ENCODE measurements around the gene PTPRK. TPM values are rescaled to one million over a fixed set of nuclear protein-coding genes. Genes with fewer than 3 reads are reported as not detected.

The PTPRK gene
- total RNA-seq, 1 donor from 2014 or later: 46.3 TPM

GRCh38 chr6:128127650-128128049, 392.7 kb downstream of the PTPRK start:
- no peak for DNase-seq

DNA sequence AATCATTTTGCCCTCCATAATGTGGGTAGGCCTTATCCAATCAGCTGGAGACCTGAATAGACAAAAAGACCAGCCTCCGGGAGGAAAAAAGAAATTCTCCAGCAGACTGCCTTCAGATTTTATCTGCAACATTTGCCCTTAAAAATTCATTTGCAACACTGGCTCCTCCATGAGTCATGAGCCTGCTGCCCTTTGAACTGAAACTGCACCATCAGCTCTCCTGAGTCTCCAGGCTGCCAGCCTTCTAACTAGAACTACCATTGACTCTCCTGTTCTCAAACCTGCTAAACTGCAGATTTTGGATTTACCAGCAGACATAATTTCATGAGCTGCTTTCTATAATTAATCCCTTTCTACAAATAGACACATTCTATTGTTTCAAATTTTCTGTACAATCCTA, 395.7 kb downstream of the PTPRK start:
- DNase-seq: no peak

DNA sequence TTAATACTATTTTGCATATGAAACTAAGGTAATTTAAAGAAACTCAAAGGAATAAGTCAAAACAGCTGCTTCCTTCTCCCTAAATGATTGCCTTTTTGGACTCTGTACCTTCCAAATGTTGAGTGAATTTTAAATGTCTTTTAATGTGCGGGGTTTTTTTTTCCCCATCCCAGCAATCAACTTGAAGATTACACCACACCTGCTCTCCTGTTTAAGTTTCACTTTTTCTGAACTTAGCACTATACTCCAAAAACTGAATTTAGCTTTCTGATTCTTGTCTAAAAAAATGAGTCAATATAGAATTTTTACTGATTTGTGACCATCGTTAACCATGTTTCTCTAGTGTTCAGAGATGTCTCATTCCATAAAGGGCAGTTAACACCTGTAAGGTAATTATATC, 398.8 kb downstream of the PTPRK start:
- DNase-seq: no peak

DNA sequence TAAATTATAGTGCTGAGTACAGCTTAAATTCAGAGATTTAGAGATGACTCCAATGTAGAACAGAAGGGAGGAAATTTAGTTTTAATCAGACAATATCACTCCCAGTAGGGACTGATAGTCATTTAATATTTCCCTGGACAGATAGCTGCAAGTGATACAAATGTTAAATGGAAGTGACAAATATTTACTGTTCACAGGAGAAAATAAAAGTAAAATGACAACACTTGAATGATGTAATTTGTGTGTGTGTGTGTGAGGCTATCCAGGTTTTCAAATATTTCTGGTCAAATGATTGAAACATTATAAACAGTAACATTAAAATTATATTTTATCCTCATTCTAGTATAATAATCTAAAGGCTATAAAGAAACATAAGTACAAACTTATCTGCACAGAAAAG, 399.2 kb downstream of the PTPRK start:
- no peak for DNase-seq

DNA sequence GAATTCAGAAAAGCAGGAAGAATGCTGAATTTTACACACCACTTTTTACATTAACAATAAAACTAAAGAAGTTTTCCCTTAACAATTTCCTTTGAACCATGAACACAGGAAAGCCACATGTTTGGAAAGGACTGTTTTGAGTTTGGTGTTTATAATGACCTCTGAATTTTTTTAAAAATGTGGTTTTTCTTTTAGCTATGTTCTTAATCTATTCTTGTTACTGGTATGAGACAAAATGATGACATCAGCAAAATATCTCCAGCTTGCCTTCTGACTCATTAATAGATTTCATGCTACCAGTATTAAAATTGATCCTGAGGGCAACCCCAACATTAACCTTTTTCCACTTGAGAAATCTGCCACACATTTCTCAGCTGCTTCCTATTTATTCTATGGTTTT, 402.0 kb downstream of the PTPRK start:
- DNase-seq: no peak

DNA sequence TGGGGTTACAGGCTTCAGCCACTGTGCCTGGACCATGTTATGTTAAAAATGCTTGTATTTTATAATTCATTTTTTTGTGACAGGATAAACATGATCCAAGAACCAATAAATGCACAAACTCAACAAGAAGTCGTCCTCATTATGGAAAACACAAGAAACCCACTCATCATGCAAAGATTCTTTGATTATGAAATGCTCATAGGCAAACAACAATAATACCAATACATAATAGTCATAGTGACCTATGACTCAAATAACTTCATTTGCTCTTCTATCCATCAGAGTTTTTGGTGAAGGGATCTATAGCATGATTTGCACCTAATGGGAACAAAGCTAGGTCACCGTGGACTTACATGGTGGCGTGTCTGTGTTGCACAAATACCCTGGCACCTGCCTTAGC, 402.5 kb downstream of the PTPRK start:
- no peak for DNase-seq

DNA sequence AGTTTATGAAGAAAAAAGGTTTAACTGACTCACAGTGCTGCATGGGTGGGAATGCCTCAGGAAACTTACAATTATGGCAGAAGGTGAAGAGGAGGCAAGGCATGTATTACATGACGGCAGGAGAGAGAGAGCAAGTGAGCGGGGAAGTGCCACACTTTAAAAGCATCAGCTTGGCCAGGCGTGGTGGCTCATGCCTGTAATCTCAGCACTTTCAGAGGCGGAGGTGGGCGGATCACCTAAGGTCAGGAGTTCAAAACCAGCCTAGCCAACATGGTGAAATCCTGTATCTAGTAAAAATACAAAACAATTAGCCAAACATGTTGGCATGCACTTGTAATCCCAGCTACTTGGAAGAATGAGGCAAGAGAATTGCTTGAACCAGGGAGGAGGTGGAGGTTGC, 406.2 kb downstream of the PTPRK start:
- DNase-seq: no peak

DNA sequence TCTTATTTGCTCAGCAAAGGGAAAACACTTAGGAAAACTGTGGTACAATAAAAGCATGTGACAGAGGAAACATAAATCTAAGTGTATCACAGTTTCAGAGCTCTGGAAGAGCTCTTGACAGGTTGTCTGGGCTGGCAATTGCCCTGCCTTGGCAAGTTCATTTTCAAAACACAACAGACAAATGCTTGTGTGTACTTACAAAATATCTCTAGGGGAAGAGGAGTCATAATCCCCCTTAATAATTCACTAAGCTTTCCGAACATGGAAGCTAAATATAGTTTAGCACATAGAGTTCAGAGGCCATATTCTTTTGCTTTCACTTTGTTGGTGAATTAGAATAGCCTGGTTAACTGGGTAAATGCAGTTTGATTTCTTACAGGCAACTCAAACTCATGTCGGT, 407.9 kb downstream of the PTPRK start:
- peak; percentile 28 for DNase-seq

DNA sequence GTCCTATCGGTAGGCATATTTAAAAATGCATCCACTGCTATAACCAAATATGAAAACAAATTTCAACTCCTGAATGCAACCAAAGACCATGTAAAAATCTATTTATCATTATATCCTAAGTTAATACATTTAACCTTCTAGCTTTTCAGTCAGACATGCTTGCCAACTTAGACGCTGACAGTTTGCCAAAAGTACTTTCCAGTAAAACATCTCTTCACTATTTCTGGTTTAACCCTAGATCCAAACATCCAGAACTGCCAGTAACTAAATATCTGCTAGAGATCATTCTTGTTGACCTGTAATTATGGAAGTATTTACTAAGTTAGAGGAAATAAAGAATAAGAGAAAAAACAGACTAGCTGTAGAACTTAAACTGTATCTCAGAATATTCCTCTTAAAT, 409.3 kb downstream of the PTPRK start:
- DNase-seq: peak; percentile 18

DNA sequence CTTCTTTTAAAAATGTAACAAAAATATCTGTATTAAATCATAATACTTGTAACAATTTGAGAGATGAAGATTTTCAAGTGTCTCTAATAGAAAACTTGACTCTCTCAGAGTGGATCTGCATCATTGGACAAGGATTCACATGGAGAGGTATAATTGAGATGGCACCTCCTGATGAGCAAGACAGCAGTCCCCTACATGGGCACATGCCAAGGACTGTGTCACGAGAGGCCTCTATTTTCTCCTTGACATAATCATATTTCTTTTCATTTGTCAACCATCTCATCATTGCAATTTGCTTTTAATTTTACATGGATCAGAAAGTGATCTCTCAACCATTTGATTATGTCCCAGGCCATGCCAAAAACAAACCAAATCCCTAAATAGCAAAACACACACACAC, 412.7 kb downstream of the PTPRK start:
- no peak for DNase-seq

DNA sequence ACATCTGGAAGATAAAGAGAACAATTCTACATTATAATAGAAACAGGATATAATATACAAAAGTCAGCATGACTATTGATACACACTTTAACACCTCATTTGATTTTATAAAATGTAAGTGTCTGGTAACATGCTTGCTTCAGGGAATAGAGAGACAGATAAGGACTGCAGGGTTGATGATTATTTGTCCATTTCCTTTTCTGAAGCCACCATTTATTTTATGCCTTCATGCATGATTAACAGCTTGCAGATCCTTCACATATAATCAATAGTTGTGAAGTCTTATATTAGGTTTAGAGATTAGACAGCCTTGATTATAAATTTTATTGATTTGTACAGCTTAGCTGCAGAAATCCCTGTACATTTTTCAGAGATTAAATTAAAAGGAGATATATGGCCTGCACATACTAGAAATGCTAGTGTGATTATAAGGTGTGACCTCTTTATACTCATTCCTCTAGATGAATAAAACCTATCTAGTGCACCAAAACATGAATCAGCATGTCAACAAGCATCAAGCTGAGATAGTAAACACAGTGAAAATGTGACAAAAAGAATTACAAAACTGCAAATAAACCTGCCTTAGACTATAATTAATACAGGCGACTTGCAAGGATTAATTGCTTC, 420.7 kb downstream of the PTPRK start:
- DNase-seq: no peak

- DNase-seq: no peak
Observed at GRCh38 chr6:128098000-128098581, 422.3 kb downstream of the PTPRK start.

DNA sequence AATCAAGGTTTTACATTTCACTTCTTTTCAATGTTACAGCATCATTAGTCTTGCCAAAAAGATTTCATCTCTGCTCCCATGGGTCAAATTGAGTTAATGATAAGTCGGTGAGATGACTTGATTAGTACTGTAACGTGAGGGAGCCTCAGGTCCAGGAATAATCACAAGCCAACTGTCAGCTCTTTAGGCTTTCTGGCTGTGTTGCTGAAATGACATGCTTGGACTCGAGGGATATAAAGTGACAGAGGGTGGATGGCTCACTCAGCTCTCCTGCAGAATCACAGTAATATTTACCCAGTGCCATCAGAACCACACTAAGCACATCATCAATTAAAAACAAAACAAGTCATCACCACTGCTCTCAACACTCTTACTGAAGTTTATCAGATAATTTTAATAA, 423.4 kb downstream of the PTPRK start:
- no peak for DNase-seq

- DNase-seq: no peak
Observed at GRCh38 chr6:128095362-128095761, 425.0 kb downstream of the PTPRK start.

DNA sequence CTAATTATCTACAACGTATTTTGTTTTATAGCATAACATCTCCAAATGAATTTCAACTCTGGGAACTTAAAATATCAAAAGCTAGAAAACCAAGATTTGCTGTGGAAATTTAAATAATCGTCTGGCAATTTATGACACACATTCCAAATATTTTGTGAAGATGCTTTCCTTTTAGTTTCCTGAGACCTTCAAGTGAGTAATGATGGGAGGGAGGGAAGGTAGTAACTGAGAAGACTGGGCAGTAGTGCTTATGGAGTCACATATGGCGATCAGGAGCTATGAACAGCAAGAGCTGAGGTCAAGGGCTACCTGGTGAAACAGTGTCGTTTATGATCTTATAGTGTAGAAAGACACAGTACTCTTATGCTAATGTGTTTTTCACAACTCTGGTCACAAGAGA, 441.4 kb downstream of the PTPRK start:
- no peak for DNase-seq

DNA sequence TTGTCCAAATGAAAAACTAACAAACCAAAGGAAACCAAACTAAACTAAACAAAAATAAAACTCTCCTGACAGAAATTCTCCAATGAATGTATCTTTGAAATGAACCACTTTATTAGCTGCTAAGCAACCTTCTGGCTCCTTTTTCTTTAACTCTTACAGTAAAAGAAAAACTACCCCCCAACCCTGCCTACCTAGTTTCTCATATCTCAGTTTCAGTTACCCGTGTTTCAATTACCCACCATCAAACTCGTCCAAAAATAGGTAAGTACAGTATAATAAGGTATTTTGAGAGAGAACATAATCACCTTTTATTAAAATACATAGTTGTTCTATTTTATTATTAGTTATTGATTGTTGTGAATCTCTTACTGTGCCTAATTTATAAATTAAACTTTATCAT, 442.1 kb downstream of the PTPRK start:
- DNase-seq: no peak

- no peak for DNase-seq
Observed at GRCh38 chr6:128076843-128077242, 443.6 kb downstream of the PTPRK start.

- DNase-seq: no peak
Observed at GRCh38 chr6:128074567-128074966, 445.8 kb downstream of the PTPRK start.

DNA sequence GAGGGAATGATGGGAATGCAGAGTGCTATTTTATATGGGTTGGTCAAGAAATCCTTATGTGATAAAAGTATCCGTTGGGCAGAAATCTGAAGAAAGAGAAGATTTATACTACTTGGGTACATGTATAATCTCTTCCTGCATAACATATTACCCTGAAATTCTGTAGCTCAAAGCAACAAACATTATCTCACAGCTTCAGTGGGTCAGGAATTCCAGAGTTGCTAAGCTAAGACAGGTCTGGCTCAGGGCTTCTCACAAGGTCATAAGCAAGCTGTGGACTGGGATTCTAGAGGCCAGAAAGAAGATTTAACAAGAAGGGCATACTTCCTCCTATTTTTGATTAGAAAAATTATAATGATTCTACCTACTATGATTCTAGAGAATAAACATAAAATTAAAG, 447.0 kb downstream of the PTPRK start:
- no peak for DNase-seq

GRCh38 chr6:128071212-128071611, 449.2 kb downstream of the PTPRK start:
- DNase-seq: no peak

- no peak for DNase-seq
Observed at GRCh38 chr6:128070406-128070805, 450.0 kb downstream of the PTPRK start.

DNA sequence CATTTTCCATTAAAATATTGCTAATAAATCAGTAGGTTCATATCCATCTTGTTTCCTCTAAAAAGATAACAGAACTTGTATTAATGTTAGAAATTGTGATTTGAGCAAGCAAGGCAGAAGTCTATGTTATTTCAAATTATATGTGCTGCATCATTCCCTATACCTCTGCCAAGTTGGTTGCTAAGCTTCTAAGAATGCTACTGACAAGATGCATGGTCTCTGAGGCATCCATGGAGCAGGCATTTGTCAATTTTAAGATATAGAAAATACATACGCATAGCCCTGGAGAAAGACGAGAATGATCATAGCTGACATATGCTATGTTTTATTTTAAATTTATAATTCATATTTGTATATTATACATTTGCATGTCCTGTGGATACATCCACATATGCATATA, 451.2 kb downstream of the PTPRK start:
- no peak for DNase-seq

- no peak for DNase-seq
Observed at GRCh38 chr6:128068119-128068479, 452.3 kb downstream of the PTPRK start.

DNA sequence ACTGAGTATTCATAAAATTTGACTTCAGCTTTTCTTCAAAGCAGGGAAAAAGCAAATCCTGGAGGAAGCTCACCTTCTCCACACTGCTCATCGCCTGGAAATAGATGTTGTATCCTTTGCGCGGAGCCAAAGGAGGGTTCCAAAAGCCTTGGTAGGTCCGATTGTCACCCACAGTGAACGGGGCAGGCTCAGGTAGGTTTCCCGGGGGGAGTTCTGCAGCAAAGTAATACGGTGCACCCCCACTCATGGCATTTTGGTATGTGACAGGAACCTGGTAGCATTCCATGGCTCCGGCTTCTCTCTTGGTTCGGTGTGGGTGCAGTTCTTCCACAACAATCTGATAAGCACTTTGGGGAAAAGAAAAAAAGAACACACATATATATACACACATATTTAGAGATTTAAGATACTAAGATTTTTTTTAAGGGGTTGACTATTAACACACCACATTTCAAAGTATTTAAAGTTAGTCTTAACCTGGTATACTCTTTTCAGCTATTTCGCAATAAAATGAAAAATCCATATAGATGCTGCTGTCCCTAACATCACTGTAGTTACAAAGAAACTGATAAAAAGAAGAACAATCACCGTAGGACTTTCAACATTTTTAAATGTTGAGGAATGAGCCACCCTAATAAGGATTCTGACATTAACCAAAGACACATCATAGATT, 452.8 kb downstream of the PTPRK start:
- no peak for DNase-seq
